ENCODE results near the gene ZSCAN23. TPM values are rescaled to one million over a fixed set of nuclear protein-coding genes. Genes with fewer than 3 reads are reported as not detected.

ZSCAN23 gene
- total and polyA plus RNA-seq, 9 of the 15 experiments (the other 6 are each of a cell fraction or from before 2014, with no cell fraction given): 0.05 to 0.29 (median 0.21) TPM; not detected in 1

DNA sequence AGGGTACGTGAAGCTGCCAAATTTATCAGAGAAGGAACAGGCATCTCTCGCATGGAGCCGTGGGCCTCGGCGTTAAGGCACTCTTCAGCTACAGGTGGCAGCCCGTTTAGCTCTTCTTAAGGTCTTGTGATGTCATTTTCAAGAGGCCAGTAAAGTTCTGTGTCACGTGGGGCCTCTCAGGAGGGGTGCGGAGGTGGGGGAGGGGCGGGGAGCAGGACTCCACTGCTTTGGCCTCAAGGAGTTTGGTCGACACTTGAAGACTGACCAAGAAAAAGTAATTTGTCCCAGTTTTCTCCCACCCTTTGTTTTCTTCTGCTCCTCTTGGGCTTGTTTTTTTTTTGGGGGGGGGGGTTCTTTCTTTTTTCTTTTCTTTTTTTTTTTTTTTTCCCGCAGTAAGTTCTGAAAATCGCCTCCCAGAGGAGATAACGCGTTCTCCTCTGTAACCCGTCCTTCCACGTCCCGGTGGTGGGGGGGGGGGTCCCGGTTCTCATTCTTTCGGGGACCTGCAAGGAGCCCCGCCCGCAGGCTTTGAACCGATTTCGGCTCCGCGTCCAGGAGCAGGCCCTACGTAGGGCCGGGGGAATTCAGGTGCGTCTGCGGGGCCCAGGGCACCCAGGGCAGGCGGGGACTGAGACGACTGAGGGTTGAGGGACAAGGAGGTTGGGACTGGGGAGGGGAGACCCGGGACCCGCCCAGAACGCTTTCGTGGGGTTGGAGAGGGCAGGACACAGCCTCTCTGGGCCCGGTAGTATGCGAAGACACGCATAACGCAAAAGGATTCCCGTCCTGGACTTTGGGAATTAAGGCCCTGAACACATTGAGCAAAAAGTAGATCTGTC is 46.3 kb upstream of the ZSCAN23 start (continued):
- TF ChIP-seq ZFP36 (IDR thresholded peaks at IDR 0.05; ENCODE audit: low read depth, low read length, partially characterized antibody) (peak; percentile 7), DNMT1 (IDR thresholded peaks at IDR 0.05) (no peak), SMARCB1 (IDR thresholded peaks at IDR 0.05; ENCODE audit: insufficient read length, low read depth) (no peak), ZNF696 (CRISPR knock-in tag; conservative IDR thresholded peaks at IDR 0.05) (no peak), POLR2A (conservative IDR thresholded peaks at IDR 0.05) (peak; percentile 77), TCF7L2 (IDR thresholded peaks at IDR 0.05; ENCODE audit: low read depth, low read length) (no peak), TSC22D4 (tag; IDR thresholded peaks at IDR 0.05) (no peak), FOXK1 (CRISPR knock-in tag; IDR thresholded peaks at IDR 0.05; ENCODE audit: borderline replicate concordance) (no peak), GABPB1 (CRISPR knock-in tag; IDR thresholded peaks at IDR 0.05) (no peak), LEF1 (IDR thresholded peaks at IDR 0.05) (peak; percentile 75), ZNF121 (CRISPR knock-in tag; conservative IDR thresholded peaks at IDR 0.05) (no peak), SMARCA4 (IDR thresholded peaks at IDR 0.05) (0 out of 2 replicates have a peak, but pooled peaks have one; percentile 30), MEIS2 (IDR thresholded peaks at IDR 0.05; ENCODE audit: partially characterized antibody) (peak; percentile 6), KAT8 (IDR thresholded peaks at IDR 0.05; ENCODE audit: low read depth) (no peak)
- TF ChIP-seq, protein P1, sequence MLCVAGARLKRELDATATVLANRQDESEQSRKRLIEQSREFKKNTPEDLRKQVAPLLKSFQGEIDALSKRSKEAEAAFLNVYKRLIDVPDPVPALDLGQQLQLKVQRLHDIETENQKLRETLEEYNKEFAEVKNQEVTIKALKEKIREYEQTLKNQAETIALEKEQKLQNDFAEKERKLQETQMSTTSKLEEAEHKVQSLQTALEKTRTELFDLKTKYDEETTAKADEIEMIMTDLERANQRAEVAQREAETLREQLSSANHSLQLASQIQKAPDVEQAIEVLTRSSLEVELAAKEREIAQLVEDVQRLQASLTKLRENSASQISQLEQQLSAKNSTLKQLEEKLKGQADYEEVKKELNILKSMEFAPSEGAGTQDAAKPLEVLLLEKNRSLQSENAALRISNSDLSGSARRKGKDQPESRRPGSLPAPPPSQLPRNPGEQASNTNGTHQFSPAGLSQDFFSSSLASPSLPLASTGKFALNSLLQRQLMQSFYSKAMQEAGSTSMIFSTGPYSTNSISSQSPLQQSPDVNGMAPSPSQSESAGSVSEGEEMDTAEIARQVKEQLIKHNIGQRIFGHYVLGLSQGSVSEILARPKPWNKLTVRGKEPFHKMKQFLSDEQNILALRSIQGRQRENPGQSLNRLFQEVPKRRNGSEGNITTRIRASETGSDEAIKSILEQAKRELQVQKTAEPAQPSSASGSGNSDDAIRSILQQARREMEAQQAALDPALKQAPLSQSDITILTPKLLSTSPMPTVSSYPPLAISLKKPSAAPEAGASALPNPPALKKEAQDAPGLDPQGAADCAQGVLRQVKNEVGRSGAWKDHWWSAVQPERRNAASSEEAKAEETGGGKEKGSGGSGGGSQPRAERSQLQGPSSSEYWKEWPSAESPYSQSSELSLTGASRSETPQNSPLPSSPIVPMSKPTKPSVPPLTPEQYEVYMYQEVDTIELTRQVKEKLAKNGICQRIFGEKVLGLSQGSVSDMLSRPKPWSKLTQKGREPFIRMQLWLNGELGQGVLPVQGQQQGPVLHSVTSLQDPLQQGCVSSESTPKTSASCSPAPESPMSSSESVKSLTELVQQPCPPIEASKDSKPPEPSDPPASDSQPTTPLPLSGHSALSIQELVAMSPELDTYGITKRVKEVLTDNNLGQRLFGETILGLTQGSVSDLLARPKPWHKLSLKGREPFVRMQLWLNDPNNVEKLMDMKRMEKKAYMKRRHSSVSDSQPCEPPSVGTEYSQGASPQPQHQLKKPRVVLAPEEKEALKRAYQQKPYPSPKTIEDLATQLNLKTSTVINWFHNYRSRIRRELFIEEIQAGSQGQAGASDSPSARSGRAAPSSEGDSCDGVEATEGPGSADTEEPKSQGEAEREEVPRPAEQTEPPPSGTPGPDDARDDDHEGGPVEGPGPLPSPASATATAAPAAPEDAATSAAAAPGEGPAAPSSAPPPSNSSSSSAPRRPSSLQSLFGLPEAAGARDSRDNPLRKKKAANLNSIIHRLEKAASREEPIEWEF (CRISPR knock-in tag; IDR thresholded peaks at IDR 0.05): no peak
- TF ChIP-seq, protein P2, sequence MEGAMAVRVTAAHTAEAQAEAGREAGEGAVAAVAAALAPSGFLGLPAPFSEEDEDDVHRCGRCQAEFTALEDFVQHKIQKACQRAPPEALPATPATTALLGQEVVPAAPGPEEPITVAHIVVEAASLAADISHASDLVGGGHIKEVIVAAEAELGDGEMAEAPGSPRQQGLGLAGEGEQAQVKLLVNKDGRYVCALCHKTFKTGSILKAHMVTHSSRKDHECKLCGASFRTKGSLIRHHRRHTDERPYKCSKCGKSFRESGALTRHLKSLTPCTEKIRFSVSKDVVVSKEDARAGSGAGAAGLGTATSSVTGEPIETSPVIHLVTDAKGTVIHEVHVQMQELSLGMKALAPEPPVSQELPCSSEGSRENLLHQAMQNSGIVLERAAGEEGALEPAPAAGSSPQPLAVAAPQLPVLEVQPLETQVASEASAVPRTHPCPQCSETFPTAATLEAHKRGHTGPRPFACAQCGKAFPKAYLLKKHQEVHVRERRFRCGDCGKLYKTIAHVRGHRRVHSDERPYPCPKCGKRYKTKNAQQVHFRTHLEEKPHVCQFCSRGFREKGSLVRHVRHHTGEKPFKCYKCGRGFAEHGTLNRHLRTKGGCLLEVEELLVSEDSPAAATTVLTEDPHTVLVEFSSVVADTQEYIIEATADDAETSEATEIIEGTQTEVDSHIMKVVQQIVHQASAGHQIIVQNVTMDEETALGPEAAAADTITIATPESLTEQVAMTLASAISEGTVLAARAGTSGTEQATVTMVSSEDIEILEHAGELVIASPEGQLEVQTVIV (CRISPR knock-in tag; IDR thresholded peaks at IDR 0.05; ENCODE audit: borderline replicate concordance): no peak
- TF ChIP-seq, protein P3, sequence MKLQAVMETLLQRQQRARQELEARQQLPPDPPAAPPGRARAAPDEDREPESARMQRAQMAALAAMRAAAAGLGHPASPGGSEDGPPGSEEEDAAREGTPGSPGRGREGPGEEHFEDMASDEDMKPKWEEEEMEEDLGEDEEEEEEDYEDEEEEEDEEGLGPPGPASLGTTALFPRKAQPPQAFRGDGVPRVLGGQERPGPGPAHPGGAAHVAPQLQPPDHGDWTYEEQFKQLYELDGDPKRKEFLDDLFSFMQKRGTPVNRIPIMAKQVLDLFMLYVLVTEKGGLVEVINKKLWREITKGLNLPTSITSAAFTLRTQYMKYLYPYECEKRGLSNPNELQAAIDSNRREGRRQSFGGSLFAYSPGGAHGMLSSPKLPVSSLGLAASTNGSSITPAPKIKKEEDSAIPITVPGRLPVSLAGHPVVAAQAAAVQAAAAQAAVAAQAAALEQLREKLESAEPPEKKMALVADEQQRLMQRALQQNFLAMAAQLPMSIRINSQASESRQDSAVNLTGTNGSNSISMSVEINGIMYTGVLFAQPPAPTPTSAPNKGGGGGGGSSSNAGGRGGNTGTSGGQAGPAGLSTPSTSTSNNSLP (IDR thresholded peaks at IDR 0.05; ENCODE audit: borderline replicate concordance, low read depth, low read length): no peak
- TF ChIP-seq, protein P4, sequence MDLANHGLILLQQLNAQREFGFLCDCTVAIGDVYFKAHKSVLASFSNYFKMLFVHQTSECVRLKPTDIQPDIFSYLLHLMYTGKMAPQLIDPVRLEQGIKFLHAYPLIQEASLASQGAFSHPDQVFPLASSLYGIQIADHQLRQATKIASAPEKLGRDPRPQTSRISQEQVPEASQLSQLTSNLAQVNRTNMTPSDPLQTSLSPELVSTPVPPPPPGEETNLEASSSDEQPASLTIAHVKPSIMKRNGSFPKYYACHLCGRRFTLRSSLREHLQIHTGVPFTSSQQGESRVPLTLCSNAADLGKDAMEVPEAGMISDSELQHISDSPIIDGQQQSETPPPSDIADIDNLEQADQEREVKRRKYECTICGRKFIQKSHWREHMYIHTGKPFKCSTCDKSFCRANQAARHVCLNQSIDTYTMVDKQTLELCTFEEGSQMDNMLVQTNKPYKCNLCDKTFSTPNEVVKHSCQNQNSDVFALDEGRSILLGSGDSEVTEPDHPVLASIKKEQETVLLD (IDR thresholded peaks at IDR 0.05): 0 out of 2 replicates have a peak, but pooled peaks have one; percentile 9
